Pancreas (tissue), 10 donors: ENCODE results near the gene VWA7. TPM values are rescaled to one million over a fixed set of nuclear protein-coding genes. Genes with fewer than 3 reads are reported as not detected.

ENCODE experiments used
- ATAC-seq, 4 donors: fragments of 200-7000 bp; cut with Tn5 transposase; one replicate each; pipeline versions ENCODE4 v1.8.0 to v1.9.1; 2020; ENCODE audit warnings: mild to moderate bottlenecking in 4 of 4, moderate library complexity in 4 of 4
- DNase-seq, 6 donors: peaks; one replicate each; pipeline ENCODE4 v3.0.0-alpha.2; 2020
- FAIRE-seq: peaks from 2 replicates; lab custom pipeline; 2012; peaks lifted over from hg19 to GRCh38; lab: Jason Lieb, UNC
- H3K27ac ChIP-seq, 4 donors: fragments of 200-600 bp; sonication (generic); 1 replicate in 3 of 4; 2 replicates in 1 of 4; pipeline versions ENCODE4 v1.5.0 to v1.8.0; 2020
- H3K27me3 ChIP-seq, 4 donors: fragments of 200-600 bp; one replicate each; pipeline ENCODE4 v1.8.0; 2021
- H3K36me3 ChIP-seq, 3 donors: fragments of 200-600 bp; sonication (generic) in 1 of 3; one replicate each; pipeline versions ENCODE4 v1.5.0 to v1.8.0; 2020 to 2021
- H3K4me1 ChIP-seq, 3 donors: fragments of 200-600 bp; one replicate each; pipeline ENCODE4 v1.8.0; 2021
- H3K4me3 ChIP-seq, 4 donors: fragments of 200-600 bp; sonication (generic) in 2 of 4; one replicate each; pipeline versions ENCODE4 v1.5.0 to v1.8.0; 2020 to 2021
- H3K9me3 ChIP-seq, 4 donors: fragments of 200-600 bp; one replicate each; pipeline ENCODE4 v1.8.0; 2021
- WGBS, 2 donors: extraction: QIAGEN DNeasy Blood & Tissue Kit; methylation state at CpG; one replicate each; pipeline ENCODE4 v1.1.7; 2013; 5-methylcytosine and 5-hydroxymethylcytosine counted together
- intact Hi-C, 3 donors: fragments of 100-400 bp; cut with DNase I; formaldehyde crosslinking; loops; one replicate each; pipeline versions ENCODE4 v1.11.1 to v1.14.2; 2022
- polyA plus RNA-seq, 2 donors: library from polyadenylated mRNA; stranded (reverse); fragments of 200-250 nt; gene quantifications; one replicate each; pipeline ENCODE4 v1.2.3, GENCODE V29; 2013
- total RNA-seq, 6 donors: library from RNA; stranded (reverse); fragmentation: NEBNext Ultra II Directional in 4 of 6; extraction: Animal tissue kit (Norgen Biotek cat#: 25700) in 4 of 6; gene quantifications; one replicate each; pipeline versions ENCODE4 v1.2.1 to v1.2.4, GENCODE V29; 2021 to 2023
- TF ChIP-seq, protein P1 (sequence below), 4 donors: fragments of 200-600 bp; sonication (generic) in 3 of 4; IDR thresholded peaks; one replicate each; pipeline versions ENCODE4 v1.5.0 to v1.8.0; 2021; ENCODE audit warnings: antibody characterized with exemption in 4 of 4
- donor health status: healthy with polysubstance abuse.
- donor health status: DM: no; HTN: no; CAD: no; lungs with moderate emphysema.
- donor health status: DM: no; HTN: no; CAD: no.
- donor health status: control.
- donor health status: control.
- donor health status: Bipolar disorder and iron deficiency.
- donor health status: DM: yes; HTN: yes; CAD: no.
- donor health status: DM: no; HTN: no; CAD: no.
- donor health status: DM: no; HTN: no; CAD: no.
- donor health status: DM: yes; HTN: yes; CAD: no.

Gene VWA7
- total and polyA plus RNA-seq, 8 donors: 2.9 to 11.9 (median 4.8) TPM

DNA sequence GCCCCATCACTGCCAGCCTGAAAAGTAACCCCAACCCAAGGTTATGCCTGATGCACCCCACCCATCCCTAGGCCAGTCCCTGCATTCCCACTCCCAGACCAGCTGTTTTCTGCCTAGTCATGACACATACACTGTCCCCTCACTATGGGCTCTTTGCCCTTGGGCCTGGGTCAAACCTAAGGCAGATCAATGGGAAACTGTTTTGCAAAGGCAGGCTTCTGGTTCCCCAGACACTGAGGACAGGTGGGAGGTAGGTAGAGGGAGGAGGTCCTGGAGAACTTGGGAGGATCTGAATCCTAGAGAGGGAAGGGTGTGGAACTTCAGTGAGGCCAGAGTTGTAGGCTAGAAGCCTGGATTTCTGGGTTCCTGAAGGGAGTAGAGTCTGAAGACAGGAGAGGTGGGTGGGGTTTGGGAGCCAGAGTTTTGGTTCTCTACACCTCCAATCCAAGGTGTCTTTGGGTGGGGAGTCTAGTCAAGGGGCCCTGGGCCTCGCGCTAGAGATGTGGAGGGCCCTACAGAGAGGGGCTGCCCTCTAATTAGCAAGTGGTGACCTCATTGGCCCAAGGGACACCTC lies 42.8 kb downstream of the VWA7 start:
- Histone ChIP-seq H3K36me3 (peaks cover 0 to 21% (median 17%) of the 10 kb centered on the region in 3 donors), H3K9me3 (no peaks in the 10 kb centered on the region), H3K4me3 (peak overlapping the region in 2 of 4 donors; percentile 62 to 69), H3K27ac (peak overlapping the region in 2 of 4 donors; percentile 71 to 89), H3K4me1 (peaks cover 22 to 31% (median 26%) of the 10 kb centered on the region in 3 donors), H3K27me3 (no peaks in the 10 kb centered on the region)
- DNase-seq: no peak
- TF ChIP-seq, protein P1, sequence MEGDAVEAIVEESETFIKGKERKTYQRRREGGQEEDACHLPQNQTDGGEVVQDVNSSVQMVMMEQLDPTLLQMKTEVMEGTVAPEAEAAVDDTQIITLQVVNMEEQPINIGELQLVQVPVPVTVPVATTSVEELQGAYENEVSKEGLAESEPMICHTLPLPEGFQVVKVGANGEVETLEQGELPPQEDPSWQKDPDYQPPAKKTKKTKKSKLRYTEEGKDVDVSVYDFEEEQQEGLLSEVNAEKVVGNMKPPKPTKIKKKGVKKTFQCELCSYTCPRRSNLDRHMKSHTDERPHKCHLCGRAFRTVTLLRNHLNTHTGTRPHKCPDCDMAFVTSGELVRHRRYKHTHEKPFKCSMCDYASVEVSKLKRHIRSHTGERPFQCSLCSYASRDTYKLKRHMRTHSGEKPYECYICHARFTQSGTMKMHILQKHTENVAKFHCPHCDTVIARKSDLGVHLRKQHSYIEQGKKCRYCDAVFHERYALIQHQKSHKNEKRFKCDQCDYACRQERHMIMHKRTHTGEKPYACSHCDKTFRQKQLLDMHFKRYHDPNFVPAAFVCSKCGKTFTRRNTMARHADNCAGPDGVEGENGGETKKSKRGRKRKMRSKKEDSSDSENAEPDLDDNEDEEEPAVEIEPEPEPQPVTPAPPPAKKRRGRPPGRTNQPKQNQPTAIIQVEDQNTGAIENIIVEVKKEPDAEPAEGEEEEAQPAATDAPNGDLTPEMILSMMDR (IDR thresholded peaks at IDR 0.05): no peak
- no peak for ATAC-seq
- no peak for FAIRE-seq
- intact Hi-C loops: no loop called here
- WGBS, 2 donors: 56 to 70% methylated on average over 2 of the region's 2 CpGs

DNA sequence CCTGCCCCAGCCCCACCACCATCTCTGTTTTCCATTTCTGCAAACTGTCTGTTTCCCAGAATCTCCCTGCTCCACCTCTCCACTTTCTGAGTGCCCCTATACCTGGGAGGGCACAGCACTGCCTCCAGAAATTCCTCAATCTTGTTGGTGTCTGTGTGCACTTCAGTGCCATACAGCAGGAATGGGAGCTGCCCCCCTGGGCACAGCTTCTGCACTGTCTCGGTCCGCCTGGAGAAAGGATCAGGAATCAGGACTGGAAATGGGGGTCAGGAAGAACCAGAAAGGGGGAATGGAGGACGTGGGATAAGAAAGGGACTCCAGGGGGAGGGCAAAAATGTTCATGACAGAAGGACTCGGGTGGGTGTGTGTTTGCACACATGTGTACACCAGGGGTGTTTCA lies 43.4 kb downstream of the VWA7 start:
- no peak for ATAC-seq
- TF ChIP-seq, protein P1 (IDR thresholded peaks at IDR 0.05): no peak

DNA sequence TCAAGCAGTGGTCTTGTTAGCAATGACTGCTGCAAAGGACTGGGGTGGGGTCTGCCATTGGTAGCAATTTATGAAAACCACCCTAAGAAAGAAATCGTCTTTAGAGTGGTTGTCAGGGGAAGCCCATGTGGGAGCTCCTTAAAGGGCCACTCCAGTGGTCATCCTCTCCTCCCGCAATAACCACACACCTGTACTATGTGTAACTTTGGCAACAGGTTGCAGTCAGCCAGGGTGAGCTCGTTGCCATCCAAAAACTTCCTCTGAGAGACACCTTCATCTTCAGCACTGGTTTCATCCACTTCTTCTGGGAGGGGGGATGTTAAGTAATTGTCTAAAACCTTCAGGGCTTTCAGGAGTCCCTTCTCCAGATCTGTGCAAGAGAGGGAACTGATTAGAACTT lies 45.1 kb downstream of the VWA7 start:
- Histone ChIP-seq H3K27ac (no peak overlapping the region), H3K4me3 (no peak overlapping the region), H3K4me1 (peaks cover 4 to 9% (median 5%) of the 10 kb centered on the region in 3 donors), H3K36me3 (peaks cover 0 to 21% (median 17%) of the 10 kb centered on the region in 3 donors), H3K27me3 (no peaks in the 10 kb centered on the region), H3K9me3 (no peaks in the 10 kb centered on the region)
- intact Hi-C loops: no loop called here
- 60 to 66% methylated on average over 3 of the region's 3 CpGs for WGBS, 2 donors
- no peak for DNase-seq
- FAIRE-seq: no peak
- TF ChIP-seq, protein P1 (IDR thresholded peaks at IDR 0.05): no peak
- ATAC-seq: no peak

More for the DNA sequence above, 43.4 kb downstream of the VWA7 start:
- Histone ChIP-seq H3K27ac (no peak overlapping the region), H3K4me1 (peaks cover 21 to 26% (median 21%) of the 10 kb centered on the region in 3 donors), H3K9me3 (no peaks in the 10 kb centered on the region), H3K36me3 (peaks cover 0 to 21% (median 17%) of the 10 kb centered on the region in 3 donors), H3K27me3 (no peaks in the 10 kb centered on the region), H3K4me3 (no peak overlapping the region)
- 85% methylated on average over 4 of the region's 4 CpGs for WGBS, 2 donors
- FAIRE-seq: no peak
- no peak for DNase-seq
- intact Hi-C loops: no loop called here

DNA sequence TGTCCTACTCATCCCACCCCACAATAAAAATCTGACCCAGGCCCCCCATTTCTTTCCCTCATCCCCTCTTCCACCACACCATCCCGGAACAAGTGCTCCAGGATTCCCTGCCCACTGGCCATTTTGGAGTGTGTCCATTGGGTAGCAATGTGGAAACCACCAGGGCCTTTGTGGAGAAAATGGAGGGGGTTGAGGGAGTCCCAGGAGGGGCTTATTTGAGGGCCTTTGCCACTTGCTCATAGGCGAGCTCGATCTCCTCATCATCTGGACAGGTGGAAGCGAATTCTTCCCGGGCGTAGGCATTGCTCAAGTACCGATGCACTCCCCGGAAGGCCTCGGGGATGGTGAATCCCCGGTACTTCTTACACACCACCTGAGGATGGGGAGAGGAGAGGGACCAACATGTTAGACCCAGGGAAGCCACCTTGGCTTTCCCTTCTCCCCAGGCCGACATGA lies 46.5 kb downstream of the VWA7 start:
- Histone ChIP-seq H3K9me3 (no peaks in the 10 kb centered on the region), H3K4me1 (peaks cover 0 to 4% (median 0%) of the 10 kb centered on the region in 3 donors), H3K27me3 (no peaks in the 10 kb centered on the region), H3K4me3 (peak overlapping the region in 1 of 4 donors; percentile 66), H3K27ac (peak overlapping the region in 2 of 4 donors; percentile 84 to 89), H3K36me3 (peaks cover 0 to 21% (median 17%) of the 10 kb centered on the region in 3 donors)
- TF ChIP-seq, protein P1 (IDR thresholded peaks at IDR 0.05): no peak
- ATAC-seq (no peak), FAIRE-seq (no peak), DNase-seq (no peak)
- WGBS, 2 donors: 88 to 89% methylated on average over 11 of the region's 11 CpGs
- intact Hi-C loops: no loop called here
